ENCODE measurements around the gene AURKB. TPM values are rescaled to one million over a fixed set of nuclear protein-coding genes. Genes with fewer than 3 reads are reported as not detected.
"Not testable (repeated sequence)": the region's sequence is repeated elsewhere in the genome, so short reads cannot be mapped to it uniquely, and the experiment has no call there.

AURKB gene
- total RNA-seq, 6 experiments from 2014 or later: 0.26 to 3.9 (median 1.5) TPM

- Histone ChIP-seq H3K4me3 (peak overlapping the region; percentile 49 to 65 (median 63)), H3K27me3 (no peaks in the 10 kb centered on the region), H3K9me3 (no peaks in the 10 kb centered on the region), H3K27ac (peak overlapping the region; percentile 85 to 94 (median 89)), H3K4me1 (peaks cover 0 to 12% (median 3%) of the 10 kb centered on the region in 4 donors), H3K36me3 (no peaks in the 10 kb centered on the region)
- peak; percentile 82 to 92 (median 85) for DNase-seq
- peak; percentile 5 for TF ChIP-seq POLR2A (IDR thresholded peaks at IDR 0.05)
- no peak for TF ChIP-seq CTCF (IDR thresholded peaks at IDR 0.05)
- intact Hi-C loops (cut with DNase I): no loop called here
- ATAC-seq: peak; percentile 58 to 66 (median 62)
- under 1% methylated on average over 39 of the region's 45 CpGs for WGBS (ENCODE audit: insufficient coverage, low coverage, low lambda C conversion rate, missing lambda C conversion rate)
Measured at GRCh38 chr17:8220783-8221662, 10.6 kb upstream of the AURKB start.

GRCh38 chr17:8214000-8214399, 3.6 kb upstream of the AURKB start:
- WGBS (ENCODE audit: insufficient coverage, low coverage, low lambda C conversion rate, missing lambda C conversion rate): 83% methylated on average over 8 of the region's 15 CpGs
- H3K4me1 ChIP-seq: peaks cover 0 to 28% (median 0%) of the 10 kb centered on the region in 4 donors
- H3K9me3 ChIP-seq; ATAC-seq; H3K27ac ChIP-seq; H3K27me3 ChIP-seq; intact Hi-C loops (cut with DNase I); H3K36me3 ChIP-seq; H3K4me3 ChIP-seq; DNase-seq: not testable (repeated sequence)

GRCh38 chr17:8212312-8213180, 2.2 kb upstream of the AURKB start:
- Histone ChIP-seq H3K4me3 (no peak overlapping the region), H3K9me3 (no peaks in the 10 kb centered on the region), H3K36me3 (no peaks in the 10 kb centered on the region), H3K27ac (peak overlapping the region in 1 of 3 donors; percentile 91), H3K27me3 (no peaks in the 10 kb centered on the region), H3K4me1 (peaks cover 0 to 23% (median 0%) of the 10 kb centered on the region in 4 donors)
- WGBS (ENCODE audit: insufficient coverage, low coverage, low lambda C conversion rate, missing lambda C conversion rate): 58% methylated on average over 9 of the region's 14 CpGs
- ATAC-seq: peak; percentile 32 to 68 (median 54)
- DNase-seq: no peak
- intact Hi-C loops (cut with DNase I): no loop called here
- no peak for TF ChIP-seq CTCF (IDR thresholded peaks at IDR 0.05)

- TF ChIP-seq POLR2A (IDR thresholded peaks at IDR 0.05) (no peak), CTCF (IDR thresholded peaks at IDR 0.05) (no peak)
- ATAC-seq (peak; percentile 31 to 55 (median 36)), DNase-seq (no peak)
- Histone ChIP-seq H3K27ac (peak overlapping the region; percentile 82 to 91 (median 87)), H3K9me3 (no peaks in the 10 kb centered on the region), H3K27me3 (no peaks in the 10 kb centered on the region), H3K4me3 (peak overlapping the region; percentile 27 to 56 (median 48)), H3K36me3 (no peaks in the 10 kb centered on the region), H3K4me1 (peaks cover 0 to 23% (median 0%) of the 10 kb centered on the region in 4 donors)
- intact Hi-C loops (cut with DNase I): no loop called here
- 7% methylated on average over 22 of the region's 22 CpGs for WGBS (ENCODE audit: insufficient coverage, low coverage, low lambda C conversion rate, missing lambda C conversion rate)
Measured at GRCh38 chr17:8210761-8211458, 535 bp upstream of the AURKB start.

All from right lobe of liver (tissue), 6 donors.